Muscle of back (tissue), 13 donors: ENCODE results near the gene RNASEH2A. TPM values are rescaled to one million over a fixed set of nuclear protein-coding genes. Genes with fewer than 3 reads are reported as not detected.
A peak's percentile ranks its signal among the peaks of the same experiment; 100 is the strongest.

ENCODE experiments used
- DNase-seq, 3 donors: peaks; one replicate each; pipeline versions ENCODE4 v3.0.0 to v3.0.0-alpha.2; 2013
- long read RNA-seq, 9 donors: transcript quantifications; one replicate each; lab custom pipeline, GENCODE V29; 2026
- polyA plus RNA-seq, 10 donors: library from polyadenylated mRNA; unstranded; fragments of 120-200 nt; gene quantifications; one replicate each; pipeline ENCODE4 v1.2.1, GENCODE V29; 2013; ENCODE audit not compliant: insufficient read length in 10 of 10

The RNASEH2A gene
- 10 to 100 TPM; 13.4 to 36.2 (median 19.9) TPM for polyA plus RNA-seq
- long read RNA-seq, donor 1, transcript RNASEH2A-201 (8 exons, 2,753 nt) = major isoform, 7 of 9 reads
- long read RNA-seq, donor 1, partial matches to known transcripts = 0 of 9 reads
- long read RNA-seq, donor 1, other reads (novel, unspliced or antisense) = 0 of 9 reads
- long read RNA-seq, donor 2, partial matches to known transcripts = 0 of 6 reads
- long read RNA-seq, donor 2, other reads (novel, unspliced or antisense) = 0 of 6 reads
- long read RNA-seq, donor 3 = 0 reads
- long read RNA-seq, donor 4, partial matches to known transcripts = 0 of 5 reads
- long read RNA-seq, donor 4, other reads (novel, unspliced or antisense) = 0 of 5 reads
- long read RNA-seq, donor 5, transcript RNASEH2A-201 (8 exons, 2,753 nt) = major isoform, 9 of 10 reads
- long read RNA-seq, donor 5, partial matches to known transcripts = 0 of 10 reads
- long read RNA-seq, donor 5, other reads (novel, unspliced or antisense) = 0 of 10 reads
- long read RNA-seq, donor 6, transcript RNASEH2A-201 (8 exons, 2,753 nt) = major isoform, 12 of 13 reads
- long read RNA-seq, donor 6, partial matches to known transcripts = 0 of 13 reads
- long read RNA-seq, donor 6, other reads (novel, unspliced or antisense) = 0 of 13 reads
- long read RNA-seq, donor 7, transcript RNASEH2A-201 (8 exons, 2,753 nt) = major isoform, 8 of 9 reads
- long read RNA-seq, donor 7, partial matches to known transcripts = 0 of 9 reads
- long read RNA-seq, donor 7, other reads (novel, unspliced or antisense) = 0 of 9 reads
- long read RNA-seq, donor 8, transcript RNASEH2A-201 (8 exons, 2,753 nt) = major isoform, 7 of 7 reads
- long read RNA-seq, donor 8, partial matches to known transcripts = 0 of 7 reads
- long read RNA-seq, donor 8, other reads (novel, unspliced or antisense) = 0 of 7 reads
- long read RNA-seq, donor 9, partial matches to known transcripts = 0 of 2 reads
- long read RNA-seq, donor 9, other reads (novel, unspliced or antisense) = 0 of 2 reads

DNA sequence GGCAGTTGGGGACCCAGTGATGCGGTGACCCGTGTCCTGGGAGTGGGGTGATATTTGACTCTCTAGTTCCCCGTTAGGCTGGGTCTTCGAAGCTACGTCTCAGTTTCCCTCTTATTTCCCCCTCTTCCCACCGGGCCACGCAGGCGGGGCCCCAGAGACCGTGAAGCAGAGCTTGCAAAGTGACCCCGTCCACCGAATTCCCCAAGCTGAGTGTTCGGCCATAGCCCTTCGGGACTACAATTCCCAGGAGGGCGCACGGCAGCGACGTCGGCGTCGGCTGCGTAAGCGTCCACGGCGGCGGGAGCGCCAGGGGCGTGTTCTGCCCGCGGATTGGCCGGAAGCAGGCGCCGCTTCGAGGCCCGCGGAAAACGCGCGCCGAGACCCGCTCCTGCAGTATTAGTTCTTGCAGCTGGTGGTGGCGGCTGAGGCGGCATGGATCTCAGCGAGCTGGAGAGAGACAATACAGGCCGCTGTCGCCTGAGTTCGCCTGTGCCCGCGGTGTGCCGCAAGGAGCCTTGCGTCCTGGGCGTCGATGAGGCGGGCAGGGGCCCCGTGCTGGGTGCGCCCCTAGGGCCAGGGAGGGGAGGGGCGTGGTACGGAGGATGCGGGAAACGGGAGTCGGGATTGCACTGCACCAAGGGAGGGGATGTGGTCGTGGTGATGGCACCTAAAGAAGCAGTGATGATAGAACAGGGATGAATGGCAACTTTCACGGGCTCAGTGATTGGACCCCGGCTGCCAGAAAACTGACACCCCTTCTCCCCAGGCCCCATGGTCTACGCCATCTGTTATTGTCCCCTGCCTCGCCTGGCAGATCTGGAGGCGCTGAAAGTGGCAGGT, at the start of gene RNASEH2A:
TSS of gene RNASEH2A (plus strand) at position 343 of the 840 bp plus-strand sequence. CDS start at position 433, 90 bp downstream.
- DNase-seq = peak; percentile 86 to 95 (median 93)

DNA sequence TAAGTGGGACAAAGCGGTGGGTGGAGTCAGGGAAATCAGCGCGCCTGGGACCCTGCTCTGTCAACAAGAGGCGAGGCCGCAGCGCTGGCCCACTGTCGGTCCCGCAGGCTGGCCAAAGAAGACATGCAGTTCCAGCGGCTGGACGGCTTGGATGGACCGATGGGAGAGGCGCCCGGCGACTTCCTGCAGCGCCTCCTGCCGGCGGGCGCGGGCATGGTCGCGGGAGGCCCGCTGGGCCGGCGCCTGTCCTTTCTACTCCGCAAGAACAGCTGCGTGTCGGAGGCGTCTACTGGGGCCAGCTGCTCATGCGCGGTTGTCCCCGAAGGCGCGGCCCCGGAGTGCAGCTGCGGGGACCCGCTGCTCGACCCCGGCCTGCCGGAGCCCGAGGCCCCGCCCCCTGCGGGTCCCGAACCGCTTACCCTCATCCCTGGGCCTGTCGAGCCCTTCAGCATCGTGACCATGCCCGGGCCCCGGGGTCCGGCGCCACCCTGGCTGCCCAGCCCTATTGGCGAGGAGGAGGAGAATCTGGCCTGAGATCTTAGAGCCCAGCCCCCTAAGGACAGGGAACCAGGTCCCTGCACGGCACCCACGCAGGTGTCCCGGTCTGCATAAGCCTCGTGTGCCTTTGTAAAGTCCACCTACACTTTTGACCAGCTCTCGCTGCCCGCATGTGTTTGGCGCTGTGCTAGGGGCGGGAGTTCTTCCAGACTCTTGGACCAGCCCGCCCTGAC, 48.7 kb upstream of the RNASEH2A start:
- DNase-seq = peak; percentile 50 to 87 (median 79)

DNA sequence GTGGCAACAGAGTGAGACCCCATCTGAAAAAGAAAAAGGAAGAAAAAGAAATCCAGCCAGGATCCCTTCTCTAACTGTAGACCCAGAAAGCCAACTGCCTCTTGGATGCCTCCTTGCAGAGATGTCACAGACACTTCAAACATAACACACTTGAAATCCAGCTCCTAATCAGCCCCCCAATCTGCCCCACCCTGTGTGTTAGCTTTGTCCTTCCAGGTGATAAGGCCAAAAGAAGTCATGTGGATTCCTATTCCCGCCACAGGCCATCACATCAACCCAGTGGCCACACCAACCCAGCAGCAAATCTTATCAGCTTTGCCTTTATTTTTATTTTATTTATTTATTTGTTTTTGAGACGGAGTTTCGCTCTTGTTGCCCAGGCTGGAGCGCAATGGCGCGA, 46.7 kb upstream of the RNASEH2A start:
- DNase-seq = no peak

DNA sequence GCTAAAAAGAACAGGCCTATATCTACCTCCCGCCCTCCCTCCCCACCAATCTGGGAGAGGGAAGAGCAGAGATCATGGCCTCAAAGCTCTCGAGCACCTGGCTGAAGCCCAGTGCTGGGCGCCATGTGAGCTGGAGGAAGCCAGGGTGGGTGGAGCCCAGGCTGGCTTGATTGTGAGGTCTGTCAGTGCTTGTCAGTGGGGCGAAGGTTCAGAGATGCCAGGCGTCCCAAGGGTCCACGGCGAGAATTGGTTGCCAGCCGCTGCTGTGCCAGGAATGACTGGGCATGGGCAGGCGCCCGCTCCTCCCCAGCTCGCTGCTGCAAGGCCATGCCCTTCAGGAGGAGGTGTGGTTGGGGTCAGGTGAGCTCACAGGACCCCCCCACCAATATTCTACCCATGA, 43.3 kb upstream of the RNASEH2A start:
- DNase-seq = no peak

DNA sequence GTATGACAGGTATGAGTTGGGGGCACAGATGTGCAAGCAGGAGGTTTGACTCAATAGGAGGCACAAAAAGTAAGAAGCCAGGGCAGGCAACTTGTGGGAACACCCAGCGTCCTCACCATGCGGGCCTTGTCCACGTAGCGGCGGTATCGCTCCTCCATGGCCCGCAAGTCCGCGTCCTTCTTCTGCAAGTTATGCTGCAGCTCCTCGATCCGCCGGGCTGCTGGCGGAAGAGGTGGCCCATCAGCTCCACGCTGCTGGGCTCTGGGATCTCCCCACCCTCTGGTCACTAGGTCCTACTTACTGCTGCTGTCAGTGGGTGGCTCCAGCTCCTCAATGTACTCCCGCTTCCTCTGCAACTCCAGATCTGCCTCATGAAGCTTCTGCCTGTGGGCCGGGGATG, 41.7 kb upstream of the RNASEH2A start:
- DNase-seq = no peak

DNA sequence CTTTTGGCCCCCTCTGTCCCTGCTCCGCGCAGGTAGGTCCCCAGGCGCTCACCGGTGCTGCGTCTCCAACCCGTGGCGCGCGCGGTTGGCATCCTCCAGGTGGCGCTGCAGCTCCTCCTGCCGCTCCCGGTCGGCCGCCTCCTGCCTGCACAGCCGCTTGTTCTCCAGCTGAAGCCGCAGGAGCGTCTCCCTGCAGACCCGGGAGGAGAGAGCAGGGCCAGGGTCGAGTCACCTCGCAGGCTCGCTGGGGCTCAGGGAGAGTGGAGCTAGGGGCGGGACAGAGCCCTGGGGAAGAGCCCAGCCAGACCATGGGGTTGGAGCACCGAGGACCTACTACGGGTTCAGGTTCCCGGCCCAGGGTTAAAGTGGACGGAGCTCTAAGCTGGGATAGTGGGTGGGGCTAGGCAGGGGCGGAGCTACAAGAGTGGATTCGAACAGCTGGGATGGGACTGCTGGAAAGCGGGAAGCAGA, 40.3 kb upstream of the RNASEH2A start:
- peak in 2 of 3 donors; percentile 62 to 95 for DNase-seq

DNA sequence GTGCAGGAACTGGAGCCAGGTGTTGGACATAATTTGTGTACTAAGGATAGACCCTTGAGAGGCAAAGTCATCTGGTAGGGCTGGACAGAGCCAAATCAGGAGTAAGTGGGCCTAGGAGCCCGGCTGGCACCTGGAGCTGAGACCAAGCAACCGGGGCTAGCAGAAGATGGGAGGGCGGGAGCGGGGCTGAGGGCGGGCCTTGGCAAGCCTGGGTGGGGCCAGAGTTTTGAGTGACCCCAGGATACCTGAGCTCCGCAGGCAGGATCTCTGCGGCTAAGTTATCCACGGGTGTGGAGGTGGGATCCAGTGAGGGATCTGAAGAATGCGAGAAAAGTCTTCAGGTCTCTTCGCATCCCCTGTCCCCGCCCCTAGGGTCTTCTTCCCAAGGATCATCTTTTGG, 39.2 kb upstream of the RNASEH2A start:
- no peak for DNase-seq

DNA sequence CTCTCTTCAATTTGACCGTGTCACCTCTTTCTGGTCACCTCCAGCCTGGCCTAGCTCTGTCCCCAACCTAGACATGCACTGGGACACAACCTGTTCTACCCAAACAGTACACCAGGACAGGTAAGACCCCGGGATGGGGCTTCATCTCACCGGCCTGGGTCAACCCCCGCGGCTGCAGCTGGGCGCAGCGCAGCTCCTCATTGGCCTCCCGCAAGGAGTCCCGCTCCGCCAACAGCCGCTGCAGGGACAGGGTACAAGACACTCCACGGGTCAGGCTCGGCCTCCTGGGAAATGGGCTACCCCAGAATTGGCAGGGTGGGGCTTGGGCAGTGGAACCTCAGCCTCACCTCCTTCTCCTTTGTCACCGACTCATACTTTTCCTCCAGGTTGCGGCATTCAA, 38.7 kb upstream of the RNASEH2A start:
- DNase-seq = no peak

DNA sequence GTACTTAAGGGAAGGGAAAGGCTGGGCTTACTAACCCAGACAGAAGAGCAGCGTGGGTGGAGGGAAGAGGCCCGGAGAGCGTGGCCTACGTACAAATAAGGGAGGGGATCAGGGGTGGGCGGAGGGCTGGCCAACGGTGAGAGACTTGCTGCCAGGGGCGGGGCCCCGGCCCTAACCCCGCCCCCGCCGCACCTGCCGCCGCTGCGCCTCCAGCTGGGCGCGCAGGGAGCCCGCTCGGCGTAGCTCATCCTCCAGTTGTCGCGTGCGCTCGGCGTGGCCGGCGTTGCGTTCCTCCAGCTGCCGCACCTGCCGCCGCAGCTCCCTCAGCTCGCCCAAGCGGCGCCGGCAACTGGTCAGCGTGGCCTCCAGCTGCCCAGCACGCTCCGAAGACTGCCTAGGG, 36.7 kb upstream of the RNASEH2A start:
- DNase-seq = peak in 1 of 3 donors; percentile 66

DNA sequence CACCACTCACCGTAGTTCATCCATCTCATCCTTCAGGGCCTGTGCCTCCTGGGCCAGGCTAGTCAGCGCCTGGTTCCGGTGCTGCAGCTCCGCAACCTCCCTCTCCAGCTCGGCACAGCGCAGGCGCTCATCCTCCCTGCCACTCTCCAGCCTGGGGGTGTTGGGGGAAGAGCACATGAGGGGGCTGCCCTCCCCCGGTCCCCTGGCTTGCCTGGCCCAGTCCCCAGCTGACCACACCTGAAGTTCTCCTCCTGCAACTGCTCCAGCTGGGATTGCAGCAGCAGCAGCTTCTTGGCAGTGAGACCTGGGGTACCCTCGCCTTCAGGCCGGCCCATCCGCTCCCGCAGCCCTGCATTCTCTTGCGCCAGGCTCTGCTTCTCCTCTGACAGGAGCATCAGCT, 35.5 kb upstream of the RNASEH2A start:
- DNase-seq = no peak

DNA sequence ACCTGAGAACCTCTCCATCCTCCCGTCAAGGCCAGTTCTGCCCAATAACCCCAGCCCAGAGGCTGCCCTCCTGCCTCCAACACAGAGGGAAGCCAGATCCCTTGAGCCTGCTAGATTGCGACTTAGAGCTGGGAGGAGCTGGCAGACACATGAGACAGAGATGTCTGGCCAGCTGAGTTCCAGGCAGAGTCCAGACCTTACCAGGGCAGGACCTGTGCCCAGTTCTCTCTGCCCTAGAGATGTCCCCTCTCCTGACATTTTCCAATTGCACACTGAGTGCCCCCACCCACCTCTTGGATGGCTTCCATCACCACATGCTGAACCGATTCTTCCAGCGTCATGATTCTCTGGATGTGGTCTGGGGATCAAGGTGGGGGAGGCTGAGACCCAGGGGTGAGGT, 34.1 kb upstream of the RNASEH2A start:
- DNase-seq = no peak

DNA sequence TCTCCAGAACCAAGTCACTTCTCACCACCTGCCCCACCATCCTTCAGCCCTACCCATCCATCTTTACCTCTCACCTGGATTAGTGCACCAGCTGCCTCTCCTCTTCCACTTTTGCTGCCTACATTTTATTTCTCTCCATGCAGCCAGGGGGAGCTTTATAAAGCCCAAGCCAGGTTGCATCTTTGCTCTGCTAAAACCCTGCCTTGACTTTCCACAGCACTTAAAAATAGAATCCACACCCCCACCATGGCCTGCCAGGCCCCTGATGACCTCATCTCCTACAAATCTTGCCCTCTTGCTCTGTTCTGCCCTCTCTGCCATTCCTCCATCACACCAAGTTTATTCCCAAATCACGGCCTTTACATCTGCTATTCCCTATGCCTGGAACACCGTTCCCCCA, 32.8 kb upstream of the RNASEH2A start:
- no peak for DNase-seq

DNA sequence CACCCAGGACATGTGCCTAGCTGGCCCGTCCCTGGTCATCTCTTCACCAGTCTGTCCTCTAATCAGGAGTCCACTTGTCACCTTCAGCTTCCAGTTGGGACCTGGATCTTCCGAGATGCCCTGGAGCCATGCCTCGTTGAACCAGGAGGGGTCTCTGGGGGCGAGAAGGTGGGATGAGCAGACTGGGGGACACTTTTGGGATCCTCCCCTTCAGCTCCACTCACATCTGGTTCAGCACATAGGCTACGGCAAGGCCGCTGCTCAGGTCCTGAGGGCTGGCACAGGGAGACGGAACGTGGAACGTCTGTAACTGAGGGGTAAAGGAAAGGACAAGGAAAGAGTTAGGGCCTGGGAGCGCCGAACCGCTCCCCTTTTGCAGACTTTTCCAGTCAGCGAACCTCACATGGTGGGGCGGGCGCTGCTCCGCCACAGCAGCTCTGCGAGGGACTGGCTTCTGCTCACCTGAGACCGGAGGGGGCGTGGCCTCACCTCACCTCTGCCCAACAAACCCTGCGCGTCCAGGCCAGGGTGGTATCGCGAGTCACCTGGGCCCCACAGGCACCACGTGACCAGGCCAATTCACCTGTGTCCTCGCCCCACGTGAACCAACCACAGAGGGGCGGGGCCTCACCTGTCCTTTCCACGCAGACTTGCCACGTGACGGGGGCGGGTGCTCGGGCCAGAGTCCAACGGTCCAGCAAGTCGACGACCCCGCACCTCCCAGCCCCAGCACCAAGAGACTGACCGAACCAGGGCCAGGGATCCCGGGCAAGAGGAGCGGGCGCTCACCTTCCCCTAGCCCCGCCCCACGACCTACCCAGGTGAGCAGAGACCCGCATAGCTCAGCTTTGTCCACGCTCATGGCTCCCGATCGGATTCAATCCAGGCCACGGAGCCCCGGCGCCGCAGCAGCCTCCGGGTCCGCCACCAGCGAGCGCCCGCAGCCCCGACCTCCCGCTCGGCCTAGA, 31.5 kb upstream of the RNASEH2A start, which contains the start of gene HOOK2:
TSS of gene HOOK2 (minus strand) at position 965 of the 968 bp plus-strand sequence. CDS start at position 862, 103 bp downstream.
- no peak for DNase-seq

DNA sequence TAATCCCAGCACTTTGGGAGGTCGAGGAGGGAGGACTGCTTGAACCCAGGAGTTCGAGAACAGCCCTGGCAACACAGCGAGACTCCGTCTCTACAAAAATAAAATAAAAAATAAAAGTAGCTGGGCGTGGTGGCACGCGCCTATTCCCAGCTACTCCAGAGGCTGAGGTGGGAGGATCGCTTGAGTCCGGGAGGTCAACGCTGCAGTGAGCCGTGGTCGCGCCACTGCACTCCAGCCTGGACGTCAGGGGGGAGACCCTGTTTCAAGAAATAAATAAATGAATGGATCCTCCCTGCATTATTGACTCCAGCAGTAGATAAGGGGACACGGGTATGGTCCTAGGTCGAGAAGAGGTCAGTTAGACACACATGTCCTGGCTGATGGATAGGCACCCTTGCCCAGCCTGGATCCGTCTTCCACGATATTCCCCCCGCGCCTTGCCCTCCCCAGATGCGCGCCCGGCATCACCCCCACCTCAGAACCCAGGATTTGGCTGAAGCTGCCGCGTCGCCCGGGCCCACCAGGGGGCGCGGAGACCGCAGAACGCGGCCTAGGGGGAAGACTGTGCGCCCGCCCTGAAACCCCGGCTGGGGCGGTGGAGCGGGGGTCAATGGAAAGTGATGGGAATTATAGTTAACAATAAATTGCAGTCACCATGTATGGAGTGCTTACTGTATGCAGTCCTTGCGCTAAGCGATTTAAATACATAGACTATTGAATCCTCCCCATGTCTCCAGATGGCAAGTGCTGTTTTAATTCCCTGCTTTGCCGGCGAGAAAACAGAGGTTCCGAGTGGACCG, 29.0 kb upstream of the RNASEH2A start:
- peak in 2 of 3 donors; percentile 88 to 92 for DNase-seq

DNA sequence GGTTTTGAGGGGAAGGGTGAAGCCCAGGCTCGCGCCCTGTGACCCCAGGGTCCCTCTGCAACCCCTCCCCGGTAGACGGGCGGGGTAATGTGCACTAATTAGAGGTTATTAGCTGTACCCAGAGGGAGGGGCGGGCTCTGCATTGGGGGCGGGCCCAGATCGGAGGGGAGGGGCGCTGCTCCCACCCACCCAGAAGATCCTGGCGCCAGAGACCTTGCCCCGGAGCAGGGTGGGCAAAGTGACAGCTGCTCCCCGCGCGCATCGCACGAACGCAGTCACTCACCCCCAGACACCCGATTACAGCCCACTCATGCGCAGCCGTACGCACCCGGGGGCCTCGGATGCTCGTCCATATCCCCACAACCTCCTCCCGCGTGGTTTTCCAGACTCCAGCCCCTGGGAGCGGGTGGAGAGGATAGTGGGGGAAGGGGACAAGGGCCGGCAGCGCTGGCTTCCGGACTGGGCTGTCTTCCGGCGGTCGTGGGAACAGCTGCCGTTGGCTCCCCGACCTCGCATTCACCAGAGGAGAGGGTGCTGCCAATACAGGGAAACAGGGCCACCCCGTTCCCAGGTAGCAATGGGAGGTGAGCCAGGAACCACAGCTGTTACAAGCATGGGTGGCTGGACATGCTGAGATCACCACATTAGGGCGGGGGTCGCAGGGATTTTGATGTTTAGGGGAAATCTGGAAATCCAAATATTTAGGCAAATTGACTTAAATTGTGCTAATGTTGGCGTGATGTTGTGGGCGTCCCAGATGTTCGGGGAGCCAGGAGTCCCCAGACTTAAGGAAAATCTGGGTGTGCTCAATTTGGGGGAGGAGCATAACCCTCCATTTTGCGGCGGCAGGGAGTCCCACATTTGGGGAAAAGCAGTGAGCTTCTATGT, 28.1 kb upstream of the RNASEH2A start:
- DNase-seq = peak in 2 of 3 donors; percentile 78 to 93

DNA sequence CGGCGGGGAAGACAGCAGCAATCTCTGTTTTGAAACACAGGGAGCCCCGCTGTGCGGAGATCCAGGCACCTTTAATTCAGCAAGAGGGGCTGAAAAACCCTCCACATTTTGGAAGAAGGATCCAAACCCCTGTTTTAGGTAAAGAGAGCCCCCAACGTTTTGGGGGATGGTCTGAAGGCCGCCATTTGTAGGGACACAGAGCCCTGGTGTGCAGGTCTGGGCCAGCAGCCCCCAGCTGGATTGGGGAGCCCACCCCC, 27.6 kb upstream of the RNASEH2A start:
- peak in 1 of 3 donors; percentile 85 for DNase-seq

DNA sequence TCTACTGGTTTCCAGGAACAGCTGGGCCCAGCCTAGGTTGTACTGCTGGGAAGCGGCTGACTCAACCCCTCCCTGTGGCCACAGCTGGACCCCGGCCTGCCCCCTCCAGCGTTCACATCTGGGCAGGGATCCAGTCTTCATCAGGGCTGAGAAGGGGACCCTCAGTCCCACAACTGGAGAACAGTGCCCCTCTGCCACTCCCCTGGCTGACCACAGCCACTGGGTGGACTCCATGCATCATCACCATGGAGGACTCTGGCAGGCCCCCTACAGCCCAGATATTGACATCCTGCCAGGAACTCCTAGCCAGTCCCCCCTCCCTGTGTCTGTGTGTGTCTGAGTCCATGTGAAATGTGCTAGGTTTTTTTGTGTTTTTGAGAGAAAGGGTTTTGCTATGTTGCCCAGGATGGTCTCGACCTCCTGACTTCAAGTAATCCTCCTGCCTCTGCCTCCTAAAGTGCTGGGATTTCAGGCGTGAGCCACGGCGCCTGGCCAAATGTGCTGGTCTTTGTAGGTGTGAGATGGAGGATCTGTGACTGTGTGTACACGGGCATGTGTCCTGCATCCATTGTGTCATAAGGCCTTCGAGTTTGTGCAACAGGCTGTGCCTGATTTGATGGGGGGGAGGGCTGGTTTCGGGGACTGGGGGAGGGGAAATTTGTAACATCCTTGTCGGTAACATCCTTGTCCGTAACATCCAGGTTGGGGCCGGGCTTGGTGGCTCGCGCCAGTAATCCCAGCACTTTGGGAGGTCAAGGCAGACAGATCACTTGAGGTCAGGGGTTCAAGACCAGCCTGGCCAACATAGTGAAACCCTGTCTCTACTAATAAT, 27.0 kb upstream of the RNASEH2A start:
- DNase-seq = peak in 2 of 3 donors; percentile 85 to 94
